A673 (cell line): Measurements from ENCODE around the gene MAPRE3.

Experiments
- CTCF ChIP-seq: fragments of 300-800, 200-600 bp; sonication (generic); conservative IDR thresholded peaks from 2 replicates; pipeline ENCODE4 v1.5.1; 2017; ENCODE audit warnings: low read depth, mild to moderate bottlenecking, antibody characterized with exemption, low read length, moderate library complexity, mixed read lengths
- EZH2 ChIP-seq: fragments of 200-600 bp; sonication (generic); IDR thresholded peaks from 2 replicates; pipeline ENCODE4 v1.6.1; 2017; ENCODE audit warnings: borderline replicate concordance, low read depth, mild to moderate bottlenecking, mixed read lengths, antibody characterized with exemption, low read length; ENCODE audit not compliant: poor library complexity, severe bottlenecking

DNA sequence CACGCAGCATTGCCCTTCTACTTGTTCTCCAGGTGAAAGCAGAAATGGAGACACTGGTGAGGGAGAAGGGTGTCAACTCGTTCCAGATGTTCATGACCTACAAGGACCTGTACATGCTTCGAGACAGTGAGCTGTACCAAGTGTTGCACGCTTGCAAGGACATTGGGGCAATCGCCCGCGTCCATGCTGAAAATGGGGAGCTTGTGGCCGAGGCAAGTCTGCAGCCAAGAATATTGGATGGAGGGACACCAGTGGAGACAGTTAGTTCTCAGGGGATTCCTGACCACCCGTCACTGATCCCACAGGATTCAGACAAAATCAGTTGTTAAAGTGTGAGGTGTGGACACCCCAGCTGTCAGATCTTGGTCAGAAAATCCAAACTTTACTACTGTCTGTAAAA lies 43.2 kb upstream of the MAPRE3 start:
- TF ChIP-seq EZH2 (no peak), CTCF (no peak)
